NCI-H69 (cell line): ENCODE data around the gene GHITM.

Experiments
- DNase-seq: peaks from one replicate; lab custom pipeline; 2025; lab: John Stamatoyannopoulos, UW

GHITM gene

GRCh38 chr10:84201244-84201606 lies 61.9 kb downstream of the GHITM start:
- no peak for DNase-seq

GRCh38 chr10:84201682-84202081 lies 62.4 kb downstream of the GHITM start:
- DNase-seq, result no peak

- no peak for DNase-seq
These were observed 63.0 kb downstream of the GHITM start for GRCh38 chr10:84202349-84202748.
